Erythroblast (primary cell): Measurements from ENCODE around the gene SEMA3B.

Experiments
- GATA1 ChIP-seq: IDR thresholded peaks from 2 replicates; pipeline ENCODE4 v1.6.1; 2011; ENCODE audit warnings: low read depth, mild to moderate bottlenecking, control low read depth, low read length, moderate library complexity
- POLR2A ChIP-seq: IDR thresholded peaks from 2 replicates; pipeline ENCODE4 v1.6.1; 2011; ENCODE audit warnings: mild to moderate bottlenecking, low read length

DNA sequence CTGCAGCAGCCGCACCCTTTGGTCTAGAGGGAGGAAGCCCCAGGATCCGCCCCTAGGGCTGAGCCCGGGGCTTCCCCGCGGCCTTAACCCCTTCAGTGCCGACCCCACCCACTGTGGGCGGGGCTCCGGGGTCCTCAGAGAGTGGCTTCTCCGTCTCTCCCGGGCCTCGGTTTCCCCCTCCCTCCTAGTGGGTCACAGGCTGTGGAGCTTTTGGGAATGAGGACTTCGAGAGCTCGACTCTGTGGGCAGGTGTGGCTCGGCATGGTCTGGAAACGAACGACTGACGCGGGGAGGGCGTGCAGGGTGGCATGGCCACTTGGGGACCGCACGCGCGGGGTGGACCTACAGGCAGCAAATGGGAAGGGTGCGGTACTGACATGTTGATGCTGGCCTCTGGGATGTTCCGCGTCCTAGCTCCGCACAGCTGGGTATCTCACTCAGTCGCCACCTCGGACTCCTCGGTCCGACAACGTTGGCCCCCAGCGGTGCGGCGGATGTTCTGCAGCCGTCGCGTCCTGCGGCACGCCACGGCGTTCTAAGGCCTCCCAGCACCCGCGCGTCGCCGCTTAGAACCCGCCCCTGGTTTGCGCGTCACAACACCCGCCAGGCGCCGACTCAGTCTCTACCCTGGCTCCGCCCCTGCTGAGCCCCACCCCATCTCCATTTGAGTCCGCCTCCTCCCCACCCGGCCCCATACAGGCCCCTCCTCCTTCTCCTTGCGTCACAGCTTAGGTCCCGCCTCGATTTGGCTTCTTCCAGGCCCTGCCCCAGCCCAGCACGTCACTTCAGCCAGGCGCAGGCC lies 30.1 kb downstream of the SEMA3B start, which contains the start of the genes HYAL3 and NAA80:
- peak; percentile 95 for TF ChIP-seq POLR2A
- TF ChIP-seq GATA1 = no peak
